Tibial nerve (tissue), 4 donors: ENCODE data around the gene LCN10.

Source experiments
- CTCF ChIP-seq, 5 experiments: fragments of 200-600 bp in 3 of 5; fragments of 450-650 bp in 2 of 5; sonication (generic) in 3 of 5; IDR thresholded peaks; one replicate each; pipeline ENCODE4 v1.5.1; 2016 to 2019; ENCODE audit warnings: antibody characterized with exemption in 5 of 5, mild to moderate bottlenecking in 3 of 5, moderate library complexity in 2 of 5
- EP300 ChIP-seq, 2 donors: sonication (generic); formaldehyde crosslinking; IDR thresholded peaks; one replicate each; pipeline ENCODE4 v1.6.1; 2017; ENCODE audit warnings: antibody characterized with exemption in 2 of 2, mild to moderate bottlenecking in 1 of 2
- POLR2A ChIP-seq, 2 donors: fragments of 450-650 bp; IDR thresholded peaks; one replicate each; pipeline ENCODE4 v1.6.1; 2017; ENCODE audit warnings: antibody characterized with exemption in 2 of 2, mild to moderate bottlenecking in 2 of 2, moderate library complexity in 2 of 2

- no peak for TF ChIP-seq CTCF (IDR thresholded peaks at IDR 0.05)
- TF ChIP-seq POLR2A (IDR thresholded peaks at IDR 0.05): no peak
- TF ChIP-seq EP300 (IDR thresholded peaks at IDR 0.05): no peak
These were observed 37.1 kb upstream of the LCN10 start for GRCh38 chr9:136779808-136780207.
